GM23338 (cell line): ENCODE data around the gene DMAC1. TPM values are rescaled to one million over a fixed set of nuclear protein-coding genes. Genes with fewer than 3 reads are reported as not detected.

Experiments used
- ATAC-seq: fragments of 200-7000 bp; cut with Tn5 transposase; 3 replicates; pipeline ENCODE4 v1.9.1; 2020
- DNase-seq: peaks from one replicate; pipeline ENCODE4 v3.0.0-alpha.2; 2015; ENCODE audit warnings: low spot score
- H2AFZ ChIP-seq: fragments of 200-600 bp; sonication (generic); 2 replicates; pipeline ENCODE4 v1.8.0; 2016; ENCODE audit warnings: antibody characterized with exemption, mild to moderate bottlenecking, moderate library complexity
- H3F3A ChIP-seq: fragments of 200-600 bp; sonication (generic); replicated peaks from 2 replicates; pipeline ENCODE4 v1.8.0; 2017; ENCODE audit warnings: antibody characterized with exemption, mixed run types, low read depth
- H3K27ac ChIP-seq: fragments of 200-600 bp; sonication (generic); 2 replicates; pipeline ENCODE4 v1.6.1; 2016; ENCODE audit warnings: low read depth
- H3K27me3 ChIP-seq: fragments of 200-600 bp; sonication (generic); 2 replicates; pipeline ENCODE4 v1.8.0; 2016; ENCODE audit warnings: mild to moderate bottlenecking, mixed run types, moderate library complexity; ENCODE audit not compliant: insufficient read depth
- H3K36me3 ChIP-seq: fragments of 200-600 bp; sonication (generic); 2 replicates; pipeline ENCODE4 v1.8.0; 2016; ENCODE audit warnings: mild to moderate bottlenecking; ENCODE audit not compliant: insufficient read depth
- H3K4me1 ChIP-seq: fragments of 200-600 bp; sonication (generic); 2 replicates; pipeline ENCODE4 v1.8.0; 2016; ENCODE audit warnings: mild to moderate bottlenecking, moderate library complexity; ENCODE audit not compliant: insufficient read depth
- H3K4me2 ChIP-seq: fragments of 200-600 bp; sonication (generic); 2 replicates; pipeline ENCODE4 v1.7.1; 2017; ENCODE audit warnings: mixed run types
- H3K4me3 ChIP-seq: fragments of 200-600 bp; sonication (generic); 2 replicates; pipeline ENCODE4 v1.6.1; 2016; ENCODE audit warnings: mixed run types
- H3K79me2 ChIP-seq: fragments of 200-600 bp; sonication (generic); replicated peaks from 2 replicates; pipeline ENCODE4 v1.8.0; 2017; ENCODE audit warnings: mild to moderate bottlenecking; ENCODE audit not compliant: insufficient read depth
- H3K9me2 ChIP-seq: fragments of 200-600 bp; sonication (generic); 2 replicates; pipeline ENCODE4 v1.8.0; 2017; ENCODE audit not compliant: insufficient read depth
- H4K20me1 ChIP-seq: fragments of 200-600 bp; sonication (generic); replicated peaks from 2 replicates; pipeline ENCODE4 v1.8.0; 2017; ENCODE audit warnings: mild to moderate bottlenecking; ENCODE audit not compliant: insufficient read depth
- H3K27ac Mint-ChIP-seq: 2 replicates; pipeline ENCODE4 v1.8.0; 2020; ENCODE audit warnings: inconsistent platforms, mild to moderate bottlenecking, moderate library complexity, mixed read lengths
- H3K27me3 Mint-ChIP-seq: 3 replicates; pipeline ENCODE4 v1.8.0; 2022; ENCODE audit warnings: low read depth, mild to moderate bottlenecking, moderate library complexity, mixed read lengths, inconsistent platforms; ENCODE audit not compliant: insufficient read depth, poor library complexity
- H3K36me3 Mint-ChIP-seq: 3 replicates; pipeline ENCODE4 v1.8.0; 2021; ENCODE audit warnings: low read depth, mild to moderate bottlenecking, inconsistent platforms, moderate library complexity, mixed read lengths
- H3K4me1 Mint-ChIP-seq: 3 replicates; pipeline ENCODE4 v1.8.0; 2020; ENCODE audit warnings: mild to moderate bottlenecking, inconsistent platforms, mixed read lengths
- H3K4me3 Mint-ChIP-seq: 3 replicates; pipeline ENCODE4 v1.8.0; 2021; ENCODE audit warnings: moderate library complexity, mild to moderate bottlenecking, inconsistent platforms, mixed read lengths
- H3K9me3 Mint-ChIP-seq: 3 replicates; pipeline ENCODE4 v1.8.0; 2020; ENCODE audit warnings: moderate library complexity, mild to moderate bottlenecking, inconsistent platforms, mixed read lengths
- CREB1 ChIP-seq: fragments of 250-450 bp; sonication (Bioruptor Pico); IDR thresholded peaks from 2 replicates; pipeline ENCODE4 v1.5.0; 2020; ENCODE audit warnings: low read depth, mild to moderate bottlenecking, moderate library complexity
- CTCF ChIP-seq, 2 experiments: fragments of 200-600 bp in 1 of 2; sonication (generic) in 1 of 2; conservative IDR thresholded peaks; 2 replicates each; pipeline versions ENCODE4 v1.5.1 to v1.6.1; 2016 to 2017; ENCODE audit warnings: antibody characterized with exemption in 2 of 2, low read depth in 2 of 2, mild to moderate bottlenecking in 2 of 2, moderate library complexity in 1 of 2
- EZH2 ChIP-seq: fragments of 200-600 bp; sonication (generic); IDR thresholded peaks from one replicate; pipeline ENCODE4 v1.8.0; 2017; ENCODE audit warnings: antibody characterized with exemption, mild to moderate bottlenecking, low read depth; ENCODE audit not compliant: unreplicated experiment
- EZH2phosphoT487 ChIP-seq: fragments of 200-600 bp; sonication (generic); IDR thresholded peaks from one replicate; pipeline ENCODE4 v1.8.1; 2018; ENCODE audit warnings: antibody characterized with exemption; ENCODE audit not compliant: unreplicated experiment
- JUNB ChIP-seq: IDR thresholded peaks from one replicate; pipeline ENCODE4 v1.6.1; 2016; ENCODE audit warnings: antibody characterized with exemption; ENCODE audit not compliant: unreplicated experiment
- NANOG ChIP-seq: IDR thresholded peaks from 2 replicates; pipeline ENCODE4 v1.6.1; 2016; ENCODE audit warnings: antibody characterized with exemption, borderline replicate concordance
- POLR2AphosphoS5 ChIP-seq: IDR thresholded peaks from 2 replicates; pipeline ENCODE4 v1.6.1; 2016; ENCODE audit warnings: antibody characterized with exemption, low read depth
- STAT1 ChIP-seq: IDR thresholded peaks from one replicate; pipeline ENCODE4 v1.6.1; 2016; ENCODE audit warnings: antibody characterized with exemption; ENCODE audit not compliant: unreplicated experiment
- ZNF114 ChIP-seq: fragments of 250-450 bp; sonication (Bioruptor Pico); IDR thresholded peaks from 2 replicates; pipeline ENCODE4 v1.5.0; 2020; ENCODE audit warnings: mild to moderate bottlenecking, moderate library complexity
- ZNF331 ChIP-seq: fragments of 250-450 bp; sonication (Bioruptor Pico); IDR thresholded peaks from 2 replicates; pipeline ENCODE4 v1.5.0; 2020; ENCODE audit warnings: low read depth, mild to moderate bottlenecking, moderate library complexity
- polyA plus RNA-seq: library from polyadenylated mRNA; unstranded; fragments of >200 nt; fragmentation: Nextera tagmentation; extraction: Ambion mirVana; gene quantifications from 2 replicates; pipeline ENCODE4 v1.2.1, GENCODE V29; 2016
- total RNA-seq: library from RNA; depleted of rRNA; stranded (reverse); fragments of >200 nt; shearing (Covaris generic); gene quantifications from 2 replicates; pipeline ENCODE4 v1.2.3, GENCODE V29; 2014
- TF ChIP-seq, protein P1 (sequence below): fragments of 250-450 bp; sonication (Bioruptor Pico); IDR thresholded peaks from 2 replicates; pipeline ENCODE4 v1.5.0; 2020; ENCODE audit warnings: mild to moderate bottlenecking, moderate library complexity
- TF ChIP-seq, protein P2 (sequence below): IDR thresholded peaks from 2 replicates; pipeline ENCODE4 v1.6.1; 2016; ENCODE audit warnings: antibody characterized with exemption
- TF ChIP-seq, protein P3 (sequence below): IDR thresholded peaks from one replicate; pipeline ENCODE4 v1.6.1; 2018; ENCODE audit warnings: antibody characterized with exemption; ENCODE audit not compliant: unreplicated experiment

Gene DMAC1
- total and polyA plus RNA-seq, 2 experiments from 2014 or later = 24.6 to 116 TPM

DNA sequence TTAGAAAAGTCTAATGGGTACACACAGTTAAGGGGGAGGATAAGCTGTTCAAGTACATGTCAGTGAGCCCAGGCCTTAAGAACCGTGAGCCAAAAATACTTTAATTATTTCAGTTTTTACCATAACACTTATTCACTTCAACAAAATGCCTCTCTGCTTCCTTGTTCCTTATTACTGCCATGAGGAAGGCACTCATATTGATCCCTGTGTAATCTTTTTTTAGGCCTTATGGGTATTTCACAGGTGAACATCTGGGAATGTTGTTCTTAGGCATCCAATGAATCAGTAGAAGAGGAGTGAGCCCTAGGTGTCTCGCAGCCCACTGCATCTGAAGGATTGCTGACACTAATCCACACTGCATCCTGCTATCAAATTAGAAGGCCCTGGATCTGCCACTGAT, 13.5 kb upstream of the DMAC1 start:
- no peaks in the 10 kb centered on the region for H3F3A ChIP-seq
- H3K9me2 ChIP-seq = no peaks in the 10 kb centered on the region
- DNase-seq = no peak
- H3K27ac ChIP-seq = no peak overlapping the region
- no peaks in the 10 kb centered on the region for H3K4me1 ChIP-seq
- no peak overlapping the region for H3K4me3 ChIP-seq
- no peaks in the 10 kb centered on the region for H3K36me3 ChIP-seq
- TF ChIP-seq, protein P1, sequence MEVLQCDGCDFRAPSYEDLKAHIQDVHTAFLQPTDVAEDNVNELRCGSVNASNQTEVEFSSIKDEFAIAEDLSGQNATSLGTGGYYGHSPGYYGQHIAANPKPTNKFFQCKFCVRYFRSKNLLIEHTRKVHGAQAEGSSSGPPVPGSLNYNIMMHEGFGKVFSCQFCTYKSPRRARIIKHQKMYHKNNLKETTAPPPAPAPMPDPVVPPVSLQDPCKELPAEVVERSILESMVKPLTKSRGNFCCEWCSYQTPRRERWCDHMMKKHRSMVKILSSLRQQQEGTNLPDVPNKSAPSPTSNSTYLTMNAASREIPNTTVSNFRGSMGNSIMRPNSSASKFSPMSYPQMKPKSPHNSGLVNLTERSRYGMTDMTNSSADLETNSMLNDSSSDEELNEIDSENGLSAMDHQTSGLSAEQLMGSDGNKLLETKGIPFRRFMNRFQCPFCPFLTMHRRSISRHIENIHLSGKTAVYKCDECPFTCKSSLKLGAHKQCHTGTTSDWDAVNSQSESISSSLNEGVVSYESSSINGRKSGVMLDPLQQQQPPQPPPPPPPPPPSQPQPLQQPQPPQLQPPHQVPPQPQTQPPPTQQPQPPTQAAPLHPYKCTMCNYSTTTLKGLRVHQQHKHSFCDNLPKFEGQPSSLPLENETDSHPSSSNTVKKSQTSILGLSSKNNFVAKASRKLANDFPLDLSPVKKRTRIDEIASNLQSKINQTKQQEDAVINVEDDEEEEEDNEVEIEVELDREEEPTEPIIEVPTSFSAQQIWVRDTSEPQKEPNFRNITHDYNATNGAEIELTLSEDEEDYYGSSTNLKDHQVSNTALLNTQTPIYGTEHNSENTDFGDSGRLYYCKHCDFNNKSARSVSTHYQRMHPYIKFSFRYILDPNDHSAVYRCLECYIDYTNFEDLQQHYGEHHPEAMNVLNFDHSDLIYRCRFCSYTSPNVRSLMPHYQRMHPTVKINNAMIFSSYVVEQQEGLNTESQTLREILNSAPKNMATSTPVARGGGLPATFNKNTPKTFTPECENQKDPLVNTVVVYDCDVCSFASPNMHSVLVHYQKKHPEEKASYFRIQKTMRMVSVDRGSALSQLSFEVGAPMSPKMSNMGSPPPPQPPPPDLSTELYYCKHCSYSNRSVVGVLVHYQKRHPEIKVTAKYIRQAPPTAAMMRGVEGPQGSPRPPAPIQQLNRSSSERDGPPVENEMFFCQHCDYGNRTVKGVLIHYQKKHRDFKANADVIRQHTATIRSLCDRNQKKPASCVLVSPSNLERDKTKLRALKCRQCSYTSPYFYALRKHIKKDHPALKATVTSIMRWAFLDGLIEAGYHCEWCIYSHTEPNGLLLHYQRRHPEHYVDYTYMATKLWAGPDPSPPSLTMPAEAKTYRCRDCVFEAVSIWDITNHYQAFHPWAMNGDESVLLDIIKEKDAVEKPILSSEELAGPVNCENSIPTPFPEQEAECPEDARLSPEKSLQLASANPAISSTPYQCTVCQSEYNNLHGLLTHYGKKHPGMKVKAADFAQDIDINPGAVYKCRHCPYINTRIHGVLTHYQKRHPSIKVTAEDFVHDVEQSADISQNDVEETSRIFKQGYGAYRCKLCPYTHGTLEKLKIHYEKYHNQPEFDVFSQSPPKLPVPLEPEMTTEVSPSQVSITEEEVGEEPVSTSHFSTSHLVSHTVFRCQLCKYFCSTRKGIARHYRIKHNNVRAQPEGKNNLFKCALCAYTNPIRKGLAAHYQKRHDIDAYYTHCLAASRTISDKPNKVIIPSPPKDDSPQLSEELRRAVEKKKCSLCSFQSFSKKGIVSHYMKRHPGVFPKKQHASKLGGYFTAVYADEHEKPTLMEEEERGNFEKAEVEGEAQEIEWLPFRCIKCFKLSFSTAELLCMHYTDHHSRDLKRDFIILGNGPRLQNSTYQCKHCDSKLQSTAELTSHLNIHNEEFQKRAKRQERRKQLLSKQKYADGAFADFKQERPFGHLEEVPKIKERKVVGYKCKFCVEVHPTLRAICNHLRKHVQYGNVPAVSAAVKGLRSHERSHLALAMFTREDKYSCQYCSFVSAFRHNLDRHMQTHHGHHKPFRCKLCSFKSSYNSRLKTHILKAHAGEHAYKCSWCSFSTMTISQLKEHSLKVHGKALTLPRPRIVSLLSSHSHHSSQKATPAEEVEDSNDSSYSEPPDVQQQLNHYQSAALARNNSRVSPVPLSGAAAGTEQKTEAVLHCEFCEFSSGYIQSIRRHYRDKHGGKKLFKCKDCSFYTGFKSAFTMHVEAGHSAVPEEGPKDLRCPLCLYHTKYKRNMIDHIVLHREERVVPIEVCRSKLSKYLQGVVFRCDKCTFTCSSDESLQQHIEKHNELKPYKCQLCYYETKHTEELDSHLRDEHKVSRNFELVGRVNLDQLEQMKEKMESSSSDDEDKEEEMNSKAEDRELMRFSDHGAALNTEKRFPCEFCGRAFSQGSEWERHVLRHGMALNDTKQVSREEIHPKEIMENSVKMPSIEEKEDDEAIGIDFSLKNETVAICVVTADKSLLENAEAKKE = no peak
- TF ChIP-seq CREB1 (CRISPR knock-in tag) (no peak), CTCF (conservative IDR thresholded peaks at IDR 0.05; ENCODE audit: low read depth in 2 of 2) (no peak), JUNB (no peak), POLR2AphosphoS5 (no peak), EZH2phosphoT487 (no peak), EZH2 (no peak), STAT1 (no peak), ZNF331 (CRISPR knock-in tag) (no peak), ZNF114 (no peak), NANOG (no peak)
- TF ChIP-seq, protein P2, sequence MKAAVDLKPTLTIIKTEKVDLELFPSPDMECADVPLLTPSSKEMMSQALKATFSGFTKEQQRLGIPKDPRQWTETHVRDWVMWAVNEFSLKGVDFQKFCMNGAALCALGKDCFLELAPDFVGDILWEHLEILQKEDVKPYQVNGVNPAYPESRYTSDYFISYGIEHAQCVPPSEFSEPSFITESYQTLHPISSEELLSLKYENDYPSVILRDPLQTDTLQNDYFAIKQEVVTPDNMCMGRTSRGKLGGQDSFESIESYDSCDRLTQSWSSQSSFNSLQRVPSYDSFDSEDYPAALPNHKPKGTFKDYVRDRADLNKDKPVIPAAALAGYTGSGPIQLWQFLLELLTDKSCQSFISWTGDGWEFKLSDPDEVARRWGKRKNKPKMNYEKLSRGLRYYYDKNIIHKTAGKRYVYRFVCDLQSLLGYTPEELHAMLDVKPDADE = no peak
- TF ChIP-seq, protein P3, sequence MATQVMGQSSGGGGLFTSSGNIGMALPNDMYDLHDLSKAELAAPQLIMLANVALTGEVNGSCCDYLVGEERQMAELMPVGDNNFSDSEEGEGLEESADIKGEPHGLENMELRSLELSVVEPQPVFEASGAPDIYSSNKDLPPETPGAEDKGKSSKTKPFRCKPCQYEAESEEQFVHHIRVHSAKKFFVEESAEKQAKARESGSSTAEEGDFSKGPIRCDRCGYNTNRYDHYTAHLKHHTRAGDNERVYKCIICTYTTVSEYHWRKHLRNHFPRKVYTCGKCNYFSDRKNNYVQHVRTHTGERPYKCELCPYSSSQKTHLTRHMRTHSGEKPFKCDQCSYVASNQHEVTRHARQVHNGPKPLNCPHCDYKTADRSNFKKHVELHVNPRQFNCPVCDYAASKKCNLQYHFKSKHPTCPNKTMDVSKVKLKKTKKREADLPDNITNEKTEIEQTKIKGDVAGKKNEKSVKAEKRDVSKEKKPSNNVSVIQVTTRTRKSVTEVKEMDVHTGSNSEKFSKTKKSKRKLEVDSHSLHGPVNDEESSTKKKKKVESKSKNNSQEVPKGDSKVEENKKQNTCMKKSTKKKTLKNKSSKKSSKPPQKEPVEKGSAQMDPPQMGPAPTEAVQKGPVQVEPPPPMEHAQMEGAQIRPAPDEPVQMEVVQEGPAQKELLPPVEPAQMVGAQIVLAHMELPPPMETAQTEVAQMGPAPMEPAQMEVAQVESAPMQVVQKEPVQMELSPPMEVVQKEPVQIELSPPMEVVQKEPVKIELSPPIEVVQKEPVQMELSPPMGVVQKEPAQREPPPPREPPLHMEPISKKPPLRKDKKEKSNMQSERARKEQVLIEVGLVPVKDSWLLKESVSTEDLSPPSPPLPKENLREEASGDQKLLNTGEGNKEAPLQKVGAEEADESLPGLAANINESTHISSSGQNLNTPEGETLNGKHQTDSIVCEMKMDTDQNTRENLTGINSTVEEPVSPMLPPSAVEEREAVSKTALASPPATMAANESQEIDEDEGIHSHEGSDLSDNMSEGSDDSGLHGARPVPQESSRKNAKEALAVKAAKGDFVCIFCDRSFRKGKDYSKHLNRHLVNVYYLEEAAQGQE = no peak
- Mint-ChIP-seq H3K9me3 (no peaks in the 10 kb centered on the region), H3K27ac (no peak overlapping the region), H3K4me1 (peaks cover 4% of the 10 kb centered on the region; the same call in 2 of the 3 replicates), H3K36me3 (no peaks in the 10 kb centered on the region), H3K27me3 (no peaks in the 10 kb centered on the region), H3K4me3 (no peak overlapping the region)
- ATAC-seq = no peak
- H2AFZ ChIP-seq = no peak overlapping the region
- no peaks in the 10 kb centered on the region for H3K27me3 ChIP-seq
- no peaks in the 10 kb centered on the region for H4K20me1 ChIP-seq
- H3K79me2 ChIP-seq = no peaks in the 10 kb centered on the region
- H3K4me2 ChIP-seq = no peak overlapping the region
